GM12878 (cell line): ENCODE results near the gene SLC25A45. TPM values are rescaled to one million over a fixed set of nuclear protein-coding genes. Genes with fewer than 3 reads are reported as not detected.

Experiments
- ATAC-seq: fragments of 200-7000 bp; cut with Tn5 transposase; 3 replicates; pipeline ENCODE4 v1.9.1; 2020; ENCODE audit warnings: mild to moderate bottlenecking, moderate library complexity
- BruUV-seq: library from RNA; stranded (reverse); fragments of 400-500 nt; replicated peaks from 2 replicates; lab custom pipeline; 2021; lab: Mats Ljungman, UMichigan
- CTCF ChIA-PET: fragments of 300-600 bp; sonication (Branson Sonifier 250); formaldehyde crosslinking; extraction: SDS; loops from one replicate; lab custom pipeline; 2021; ENCODE audit warnings: inconsistent platforms; lab: Yijun Ruan, JAX
- POLR2A ChIA-PET: fragments of 350-600 bp; formaldehyde crosslinking; extraction: SDS; loops from one replicate; lab custom pipeline; 2021; ENCODE audit warnings: inconsistent platforms; lab: Charles Lee
- RAD21 ChIA-PET: fragments of 300-600 bp; sonication (Branson Sonifier 250); formaldehyde crosslinking; loops from one replicate; lab custom pipeline; 2023; ENCODE audit warnings: antibody characterized with exemption; ENCODE audit not compliant: unreplicated experiment; lab: Charles Lee
- SMC1A ChIA-PET: fragments of 300-600 bp; sonication (Branson Sonifier 250); formaldehyde crosslinking; loops from one replicate; lab custom pipeline; 2023; ENCODE audit not compliant: unreplicated experiment, uncharacterized antibody; lab: Charles Lee
- DNase-seq: peaks from one replicate; pipeline ENCODE4 v3.0.0-alpha.2; 2011; ENCODE audit warnings: low read depth, low spot score
- FAIRE-seq: peaks from 3 replicates; lab custom pipeline; 2011; peaks lifted over from hg19 to GRCh38; lab: Jason Lieb, UNC
- H2AFZ ChIP-seq: 2 replicates; pipeline ENCODE4 v1.6.0; 2011; ENCODE audit warnings: low read depth, low read length, control low read depth; ENCODE audit not compliant: control insufficient read depth
- H3K27ac ChIP-seq: 2 replicates; pipeline ENCODE4 v1.5.1; 2011; ENCODE audit warnings: control low read depth; ENCODE audit not compliant: control insufficient read depth, insufficient read depth
- H3K27me3 ChIP-seq, 2 experiments: replicated peaks in 1 of 2; 2 replicates each; pipeline versions ENCODE4 v1.6.0 to v1.6.1; 2011; ENCODE audit warnings: low read length in 1 of 2; ENCODE audit not compliant: control insufficient read depth in 2 of 2, insufficient read depth in 2 of 2
- H3K36me3 ChIP-seq, 2 experiments: 2 replicates each; pipeline ENCODE4 v1.5.1; 2011; ENCODE audit warnings: low read length in 1 of 2; ENCODE audit not compliant: control insufficient read depth in 2 of 2, insufficient read depth in 2 of 2
- H3K4me1 ChIP-seq: 2 replicates; pipeline ENCODE4 v1.6.1; 2011; ENCODE audit warnings: mild to moderate bottlenecking, low read length, moderate library complexity, mixed read lengths; ENCODE audit not compliant: control insufficient read depth, insufficient read depth
- H3K4me2 ChIP-seq: 2 replicates; pipeline ENCODE4 v1.6.0; 2011; ENCODE audit warnings: control low read depth; ENCODE audit not compliant: control insufficient read depth, insufficient read depth
- H3K4me3 ChIP-seq: fragments of 200-600 bp; sonication (generic); 2 replicates; pipeline ENCODE4 v1.5.1; 2016
- H3K79me2 ChIP-seq: 2 replicates; pipeline ENCODE4 v1.6.0; 2011; ENCODE audit warnings: low read length; ENCODE audit not compliant: control insufficient read depth, insufficient read depth
- H3K9ac ChIP-seq: 2 replicates; pipeline ENCODE4 v1.8.0; 2011; ENCODE audit warnings: low read length, control low read depth, mixed read lengths; ENCODE audit not compliant: control insufficient read depth, insufficient read depth
- H3K9me3 ChIP-seq: replicated peaks from 3 replicates; pipeline ENCODE4 v1.5.1; 2011; ENCODE audit warnings: mild to moderate bottlenecking, low read length; ENCODE audit not compliant: control insufficient read depth, insufficient read depth
- H4K20me1 ChIP-seq: 2 replicates; pipeline ENCODE4 v1.6.0; 2011; ENCODE audit not compliant: control insufficient read depth, insufficient read depth
- NFYB ChIP-seq: IDR thresholded peaks from 2 replicates; pipeline ENCODE4 v1.6.1; 2011; ENCODE audit warnings: low read depth, mild to moderate bottlenecking, low read length, improper control_type of control experiment, moderate library complexity; ENCODE audit not compliant: insufficient read depth
- WGBS: methylation state at CpG from one replicate; pipeline ENCODE4 v1.1.6; 2016; ENCODE audit warnings: low lambda C conversion rate; ENCODE audit not compliant: insufficient replicate concordance, insufficient coverage; ENCODE audit errors: missing lambda C conversion rate; 5-methylcytosine and 5-hydroxymethylcytosine counted together
- in situ Hi-C: fragments of 300-500 bp; cut with MboI; formaldehyde crosslinking; loops from 9 replicates; pipeline ENCODE4 v1.14.3; 2018; ENCODE audit warnings: mixed read lengths
- intact Hi-C: fragments of 100-400 bp; cut with micrococcal nuclease; formaldehyde crosslinking; loops from one replicate; pipeline ENCODE4 v1.14.2; 2022; ENCODE audit not compliant: unreplicated experiment
- polyA plus RNA-seq, 11 experiments: library from polyadenylated mRNA; depleted of rRNA in 4 of 11; unstranded in 6 of 11; stranded (reverse) in 5 of 11; fragments of >200 nt; fragmentation: Nextera tagmentation in 4 of 11; fragmentation: Illumina TruSeq in 1 of 11; extraction: Ambion mirVana in 4 of 11; extraction: Trizol in 1 of 11; gene quantifications; 1 replicate in 1 of 11; 2 replicates in 10 of 11; pipeline versions ENCODE4 v1.2.1 to v1.2.3, GENCODE V29; 2011 to 2016; ENCODE audit warnings: inconsistent platforms in 2 of 11, missing spikeins in 2 of 11, low read depth in 1 of 11
- total RNA-seq, 4 experiments: library from RNA; depleted of rRNA in 3 of 4; stranded (reverse); fragments of >200 nt in 3 of 4; fragmentation: Illumina TruSeq in 1 of 4; extraction: Trizol in 1 of 4; gene quantifications; 2 replicates each; pipeline versions ENCODE4 v1.2.1 to v1.2.3, GENCODE V29; 2013 to 2021
- TF ChIP-seq, protein P1 (sequence below): fragments of 450-650 bp; IDR thresholded peaks from 2 replicates; pipeline ENCODE4 v1.6.1; 2017; ENCODE audit warnings: mild to moderate bottlenecking

SLC25A45 gene
- total and polyA plus RNA-seq, 10 of the 15 experiments (the other 5 are each of a cell fraction or from before 2014, with no cell fraction given) = 4.1 to 35.2 (median 20.3) TPM

DNA sequence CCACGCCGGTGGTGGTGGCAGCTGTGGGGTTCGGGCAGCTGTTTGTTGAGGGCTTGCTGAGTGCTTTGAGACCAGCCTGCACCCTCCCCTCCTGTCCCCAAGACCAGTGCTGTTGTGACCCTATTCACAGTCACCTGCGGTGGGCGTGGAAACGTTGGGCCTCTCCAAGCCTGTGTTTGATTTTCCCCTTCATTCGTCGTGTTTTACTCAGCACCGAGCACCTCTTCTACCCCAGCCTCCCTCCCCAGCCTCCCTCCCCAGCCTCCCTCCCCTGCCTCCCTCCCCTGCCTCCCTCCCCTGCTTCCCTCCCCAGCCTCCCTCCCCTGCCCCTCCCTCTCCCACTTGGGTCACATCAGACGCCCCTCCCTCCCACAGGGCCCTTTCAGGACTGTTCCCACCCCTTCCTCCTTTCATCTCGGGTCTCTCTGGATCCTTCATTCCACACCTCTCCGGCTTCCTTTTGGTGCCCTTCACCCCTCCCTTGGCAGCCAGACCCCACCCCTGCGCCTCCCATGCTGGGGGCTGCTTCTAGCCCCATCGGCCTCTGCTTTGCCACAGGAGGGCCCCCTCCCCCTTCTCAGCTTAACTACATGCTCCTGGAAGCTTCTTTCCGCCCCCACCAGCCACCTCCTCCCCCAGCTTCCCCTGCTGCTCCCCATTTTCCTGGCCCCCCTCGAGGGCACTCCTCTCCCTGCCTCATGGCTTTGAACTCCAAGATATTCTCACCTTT is 18.8 kb upstream of the SLC25A45 start:
- FAIRE-seq (no peak), ATAC-seq (no peak), DNase-seq (no peak)
- intact Hi-C loops = no loop called here
- WGBS = 85% methylated on average over 14 of the region's 16 CpGs
- Histone ChIP-seq H3K4me2 (no peak overlapping the region), H3K9ac (no peak overlapping the region), H3K4me1 (peaks cover 20% of the 10 kb centered on the region), H4K20me1 (no peaks in the 10 kb centered on the region), H3K36me3 (peaks cover 22 to 35% of the 10 kb centered on the region in 2 experiments), H2AFZ (no peak overlapping the region), H3K79me2 (no peaks in the 10 kb centered on the region; the same call in 1 of the 2 replicates), H3K9me3 (no peaks in the 10 kb centered on the region), H3K27ac (no peak overlapping the region), H3K27me3 (no peaks in the 10 kb centered on the region), H3K4me3 (no peak overlapping the region)
- POLR2A ChIA-PET = interaction anchor here (0.6 to 0.8 kb wide), 3 partner anchors 10 to 61 kb away, joined by 3 to 4 read pairs (median 3); no protein-coding TSS in a partner anchor
- SMC1A ChIA-PET = interaction anchor here (0.7 to 1.8 kb wide), 3 partner anchors 13 to 64 kb away, joined by 4 to 5 read pairs (median 4); no protein-coding TSS in a partner anchor
- RAD21 ChIA-PET = interaction anchor here (0.7 kb wide), 1 partner anchor 59 kb away, joined by 3 read pairs; no protein-coding TSS in a partner anchor
- CTCF ChIA-PET = interaction anchor here (0.8 to 2.0 kb wide), 2 partner anchors 15 to 72 kb away, joined by 3 to 5 read pairs; no protein-coding TSS in a partner anchor
- in situ Hi-C loops = no loop called here
- TF ChIP-seq NFYB = no peak
- TF ChIP-seq, protein P1, sequence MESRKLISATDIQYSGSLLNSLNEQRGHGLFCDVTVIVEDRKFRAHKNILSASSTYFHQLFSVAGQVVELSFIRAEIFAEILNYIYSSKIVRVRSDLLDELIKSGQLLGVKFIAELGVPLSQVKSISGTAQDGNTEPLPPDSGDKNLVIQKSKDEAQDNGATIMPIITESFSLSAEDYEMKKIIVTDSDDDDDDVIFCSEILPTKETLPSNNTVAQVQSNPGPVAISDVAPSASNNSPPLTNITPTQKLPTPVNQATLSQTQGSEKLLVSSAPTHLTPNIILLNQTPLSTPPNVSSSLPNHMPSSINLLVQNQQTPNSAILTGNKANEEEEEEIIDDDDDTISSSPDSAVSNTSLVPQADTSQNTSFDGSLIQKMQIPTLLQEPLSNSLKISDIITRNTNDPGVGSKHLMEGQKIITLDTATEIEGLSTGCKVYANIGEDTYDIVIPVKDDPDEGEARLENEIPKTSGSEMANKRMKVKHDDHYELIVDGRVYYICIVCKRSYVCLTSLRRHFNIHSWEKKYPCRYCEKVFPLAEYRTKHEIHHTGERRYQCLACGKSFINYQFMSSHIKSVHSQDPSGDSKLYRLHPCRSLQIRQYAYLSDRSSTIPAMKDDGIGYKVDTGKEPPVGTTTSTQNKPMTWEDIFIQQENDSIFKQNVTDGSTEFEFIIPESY = no peak
- BruUV-seq = no TSS peak
